Forelimb muscle (tissue), 1 donor: ENCODE results near the gene MLYCD. TPM values are rescaled to one million over a fixed set of nuclear protein-coding genes. Genes with fewer than 3 reads are reported as not detected.
A peak's percentile ranks its signal among the peaks of the same experiment; 100 is the strongest.

Source experiments
- DNase-seq: peaks from one replicate; pipeline ENCODE4 v3.0.0-alpha.2; 2013; ENCODE audit warnings: low read depth
- polyA plus RNA-seq: library from polyadenylated mRNA; unstranded; fragments of 120-200 nt; gene quantifications from one replicate; pipeline ENCODE4 v1.2.1, GENCODE V29; 2013; ENCODE audit not compliant: insufficient read length

The MLYCD gene
- polyA plus RNA-seq, 1 donor, result 3.9 TPM

GRCh38 chr16:83899272-83899897 is 470 bp downstream of the MLYCD start:
- no peak for DNase-seq

GRCh38 chr16:83899978-83900377 is 1.1 kb downstream of the MLYCD start:
- no peak for DNase-seq

GRCh38 chr16:83900571-83900970 is 1.7 kb downstream of the MLYCD start:
- DNase-seq, result no peak

GRCh38 chr16:83901101-83901500 is 2.2 kb downstream of the MLYCD start:
- no peak for DNase-seq

GRCh38 chr16:83903751-83904150 is 4.8 kb downstream of the MLYCD start:
- DNase-seq, result peak; percentile 50

GRCh38 chr16:83906683-83907082 is 7.8 kb downstream of the MLYCD start:
- no peak for DNase-seq

GRCh38 chr16:83907111-83907510 is 8.2 kb downstream of the MLYCD start:
- no peak for DNase-seq

- DNase-seq, result no peak
Measured at GRCh38 chr16:83907631-83908250, 8.8 kb downstream of the MLYCD start.

- no peak for DNase-seq
Measured at GRCh38 chr16:83908798-83909197, 9.9 kb downstream of the MLYCD start.

GRCh38 chr16:83911290-83911689 is 12.4 kb downstream of the MLYCD start:
- DNase-seq, result no peak

GRCh38 chr16:83912519-83913244 is 13.8 kb downstream of the MLYCD start:
- DNase-seq, result no peak

GRCh38 chr16:83913245-83913633 is 14.3 kb downstream of the MLYCD start:
- DNase-seq, result no peak

- DNase-seq, result no peak
Measured at GRCh38 chr16:83914091-83914710, 15.3 kb downstream of the MLYCD start.

GRCh38 chr16:83915081-83915480 is 16.2 kb downstream of the MLYCD start:
- DNase-seq, result no peak

GRCh38 chr16:83915491-83915890 is 16.6 kb downstream of the MLYCD start:
- DNase-seq, result no peak

GRCh38 chr16:83917152-83918120 is 18.5 kb downstream of the MLYCD start:
- DNase-seq, result no peak

GRCh38 chr16:83920894-83921491 is 22.1 kb downstream of the MLYCD start:
- no peak for DNase-seq

GRCh38 chr16:83923581-83924365 is 24.9 kb downstream of the MLYCD start:
- no peak for DNase-seq

GRCh38 chr16:83924686-83925085 is 25.8 kb downstream of the MLYCD start:
- DNase-seq, result no peak
